Coronary artery (tissue), 2 donors: ENCODE measurements around the gene ABLIM2.

Experiments
- DNase-seq: peaks from one replicate; pipeline ENCODE4 v3.0.0-alpha.2; 2017; ENCODE audit warnings: low spot score
- H3K27ac ChIP-seq, 2 donors: fragments of 200-600 bp; sonication (generic); one replicate each; pipeline ENCODE4 v1.5.1; 2016 to 2019
- H3K4me3 ChIP-seq: fragments of 200-600 bp; sonication (generic); 2 replicates; pipeline ENCODE4 v1.5.1; 2016; ENCODE audit warnings: mild to moderate bottlenecking, moderate library complexity
- CTCF ChIP-seq: fragments of 200-600 bp; sonication (generic); IDR thresholded peaks from one replicate; pipeline ENCODE4 v1.5.1; 2019; ENCODE audit warnings: antibody characterized with exemption

The ABLIM2 gene

GRCh38 chr4:8005033-8005808, 153.4 kb downstream of the ABLIM2 start:
- no peak for DNase-seq
- Histone ChIP-seq H3K27ac (no peak overlapping the region), H3K4me3 (no peak overlapping the region)
- TF ChIP-seq CTCF: no peak

- TF ChIP-seq CTCF: no peak
- H3K4me3 ChIP-seq: no peak overlapping the region
- DNase-seq: no peak
- no peak overlapping the region for H3K27ac ChIP-seq
These were observed 154.5 kb downstream of the ABLIM2 start for GRCh38 chr4:8004066-8004465.

GRCh38 chr4:8002525-8003309, 155.9 kb downstream of the ABLIM2 start:
- Histone ChIP-seq H3K27ac (no peak overlapping the region), H3K4me3 (no peak overlapping the region)
- TF ChIP-seq CTCF: no peak
- no peak for DNase-seq

- H3K4me3 ChIP-seq: no peak overlapping the region
- TF ChIP-seq CTCF: no peak
- H3K27ac ChIP-seq: no peak overlapping the region
- DNase-seq: no peak
These were observed 156.9 kb downstream of the ABLIM2 start for GRCh38 chr4:8001564-8002355.

- no peak overlapping the region for H3K4me3 ChIP-seq
- no peak overlapping the region for H3K27ac ChIP-seq
- no peak for TF ChIP-seq CTCF
- no peak for DNase-seq
These were observed 157.7 kb downstream of the ABLIM2 start for GRCh38 chr4:8000721-8001491.

- DNase-seq: no peak
- no peak for TF ChIP-seq CTCF
- Histone ChIP-seq H3K27ac (no peak overlapping the region), H3K4me3 (no peak overlapping the region)
These were observed 158.4 kb downstream of the ABLIM2 start for GRCh38 chr4:8000247-8000646.
